ENCODE measurements around the gene RNF138.
"Not testable (repeated sequence)": the region's sequence is repeated elsewhere in the genome, so short reads cannot be mapped to it uniquely, and the experiment has no call there.

RNF138 gene

GRCh38 chr18:32095192-32095899, 3.7 kb downstream of the RNF138 start:
- no peak for DNase-seq (ENCODE audit: low read depth in 1 of 2, low spot score in 1 of 2)

DNA sequence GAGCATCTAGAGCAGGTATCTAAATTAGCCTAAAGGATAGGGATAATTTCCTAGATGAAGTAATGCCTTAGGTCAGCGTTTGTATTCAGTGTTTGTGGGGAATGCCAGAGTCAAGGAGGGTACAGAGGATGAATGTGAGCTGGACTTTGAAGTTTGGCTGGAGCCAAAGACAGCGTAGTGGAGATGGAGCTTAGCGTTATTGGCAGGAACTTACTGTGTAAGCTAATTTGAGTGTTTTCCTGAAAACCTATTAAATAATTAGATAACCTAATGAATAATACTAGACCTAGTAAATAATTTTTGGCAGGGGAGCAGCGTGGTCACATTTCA, 4.2 kb downstream of the RNF138 start:
- DNase-seq (ENCODE audit: low read depth in 1 of 2, low spot score in 1 of 2) = no peak

DNA sequence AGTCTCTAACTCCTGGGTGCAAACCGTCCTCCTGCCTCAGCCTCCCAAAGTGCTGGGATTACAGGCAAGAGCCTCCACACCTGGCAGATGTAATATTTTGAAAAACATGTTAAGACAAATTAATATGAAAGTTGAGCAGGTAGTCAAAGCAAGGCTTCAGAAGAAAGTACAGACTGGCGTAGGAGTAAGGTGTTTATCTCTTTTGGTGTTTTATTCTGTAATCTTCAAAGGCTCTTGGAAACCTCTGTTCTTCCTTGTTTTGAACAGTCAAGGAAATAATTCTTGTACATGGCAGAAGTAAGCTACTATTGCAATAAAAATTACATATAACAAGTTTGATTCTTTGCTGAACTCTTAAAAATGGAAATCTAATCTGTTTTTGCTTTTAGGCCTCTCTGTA, 5.3 kb downstream of the RNF138 start:
- no peak for DNase-seq (ENCODE audit: low read depth in 1 of 2, low spot score in 1 of 2)

DNA sequence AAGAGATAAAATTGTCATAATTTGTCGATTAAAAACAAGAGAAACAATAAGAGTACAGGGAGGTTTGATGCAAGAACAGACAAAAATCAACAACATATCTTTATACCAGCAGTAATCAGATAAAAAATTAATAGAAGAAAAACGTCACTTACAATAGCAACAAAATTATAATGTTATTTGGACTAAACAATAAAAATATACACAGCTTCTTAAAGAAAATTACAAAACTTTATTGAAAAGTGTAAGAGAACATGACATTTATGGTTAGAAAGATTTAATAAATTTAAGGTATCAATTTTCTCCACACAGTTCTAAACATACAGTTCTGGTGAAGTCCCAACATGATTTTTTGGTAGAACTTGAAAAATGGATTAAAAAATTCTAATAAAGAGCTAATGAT, 12.8 kb downstream of the RNF138 start:
- DNase-seq (ENCODE audit: low read depth in 1 of 2, low spot score in 1 of 2) = no peak

DNA sequence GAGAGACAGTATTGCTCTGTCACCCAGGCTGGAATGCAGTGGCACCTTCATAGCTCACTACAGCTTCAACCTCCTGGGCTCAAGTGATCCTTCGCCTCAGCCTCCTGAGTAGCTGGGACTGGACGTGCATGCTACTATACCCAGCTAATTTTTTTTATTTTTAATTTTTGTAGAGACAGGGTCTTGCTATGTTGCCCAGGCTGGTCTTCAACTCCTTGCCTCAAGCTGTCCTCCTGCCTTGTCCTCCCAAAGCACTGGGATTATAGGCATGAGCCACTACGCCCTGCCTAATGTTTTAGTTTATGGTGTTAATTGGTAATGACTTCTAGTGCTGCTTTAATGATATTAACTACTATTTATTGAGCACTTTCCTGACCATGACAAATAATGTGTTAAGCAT, 18.3 kb downstream of the RNF138 start:
- DNase-seq (ENCODE audit: low read depth in 1 of 2, low spot score in 1 of 2) = no peak

- DNase-seq (ENCODE audit: low read depth in 1 of 2, low spot score in 1 of 2) = no peak
Measured at GRCh38 chr18:32111706-32112105, 20.0 kb downstream of the RNF138 start.

- no peak for DNase-seq (ENCODE audit: low read depth in 1 of 2, low spot score in 1 of 2)
Measured at GRCh38 chr18:32112826-32113225, 21.2 kb downstream of the RNF138 start.

- DNase-seq (ENCODE audit: low read depth in 1 of 2, low spot score in 1 of 2) = no peak
Measured at GRCh38 chr18:32114293-32114942, 22.7 kb downstream of the RNF138 start.

DNA sequence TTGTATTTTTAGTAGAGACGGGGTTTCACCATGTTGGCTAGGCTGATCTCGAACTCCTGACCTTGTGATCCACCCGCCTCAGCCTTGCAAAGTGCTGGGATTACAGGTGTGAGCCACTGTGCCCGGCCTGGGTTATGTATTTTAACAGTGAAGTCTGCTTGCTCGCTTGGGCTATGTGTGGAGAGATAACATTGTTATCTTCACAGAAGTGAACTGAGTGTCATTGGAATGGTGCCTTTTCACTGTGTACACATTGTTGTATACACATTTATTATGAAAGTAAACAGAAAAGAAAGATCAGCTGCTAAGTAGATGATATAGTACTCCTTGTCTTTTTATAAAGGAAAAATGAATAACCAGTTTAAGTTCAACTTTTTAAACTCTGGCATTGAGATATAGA, 30.4 kb downstream of the RNF138 start:
- DNase-seq (ENCODE audit: low read depth in 1 of 2, low spot score in 1 of 2) = no peak

- no peak for DNase-seq (ENCODE audit: low read depth in 1 of 2, low spot score in 1 of 2)
Measured at GRCh38 chr18:32126538-32126937, 34.9 kb downstream of the RNF138 start.

DNA sequence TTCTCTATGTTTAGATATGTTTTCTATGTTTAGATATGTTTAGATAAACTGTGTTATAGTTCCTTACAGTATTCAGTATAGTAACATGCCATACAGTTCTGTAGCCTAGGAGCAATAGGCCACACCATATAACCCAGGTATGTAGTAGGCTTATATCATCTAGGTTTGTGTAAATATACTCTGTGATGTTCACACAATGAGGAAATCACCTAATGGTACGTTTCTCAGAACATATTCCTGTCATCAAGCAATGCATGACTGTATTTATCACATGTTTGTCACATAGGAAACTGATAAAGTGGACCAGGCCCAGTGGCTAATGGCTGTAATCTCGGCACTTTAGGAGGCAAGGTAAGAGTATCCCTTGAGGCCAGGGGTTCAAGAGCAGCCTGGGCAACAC, 44.0 kb downstream of the RNF138 start:
- DNase-seq (ENCODE audit: low read depth in 1 of 2, low spot score in 1 of 2) = no peak

- no peak for DNase-seq (ENCODE audit: low read depth in 1 of 2, low spot score in 1 of 2)
Measured at GRCh38 chr18:32138332-32138982, 46.8 kb downstream of the RNF138 start.

DNA sequence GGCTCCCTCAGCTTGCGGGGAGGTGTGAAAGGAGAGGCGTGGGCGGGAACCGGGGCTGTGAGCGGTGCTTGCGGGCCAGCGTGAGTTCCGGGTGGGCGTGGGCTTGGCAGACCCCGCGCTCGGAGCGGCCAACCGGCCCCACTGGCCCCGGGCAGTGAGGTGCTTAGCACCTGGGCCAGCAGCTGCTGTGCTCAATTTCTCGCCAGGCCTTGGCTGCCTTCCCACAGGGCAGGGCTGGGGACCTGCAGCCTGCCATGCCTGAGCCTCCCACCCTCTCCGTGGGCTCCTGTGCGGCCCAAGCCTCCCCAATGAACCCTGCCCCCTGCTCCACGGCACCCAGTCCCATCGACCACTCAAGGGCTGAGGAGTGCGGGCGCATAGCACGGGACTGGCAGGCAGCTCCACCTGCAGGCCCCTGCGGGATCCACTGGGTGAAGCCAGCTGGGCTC, 48.2 kb downstream of the RNF138 start:
- DNase-seq (ENCODE audit: low read depth in 1 of 2, low spot score in 1 of 2) = no peak

DNA sequence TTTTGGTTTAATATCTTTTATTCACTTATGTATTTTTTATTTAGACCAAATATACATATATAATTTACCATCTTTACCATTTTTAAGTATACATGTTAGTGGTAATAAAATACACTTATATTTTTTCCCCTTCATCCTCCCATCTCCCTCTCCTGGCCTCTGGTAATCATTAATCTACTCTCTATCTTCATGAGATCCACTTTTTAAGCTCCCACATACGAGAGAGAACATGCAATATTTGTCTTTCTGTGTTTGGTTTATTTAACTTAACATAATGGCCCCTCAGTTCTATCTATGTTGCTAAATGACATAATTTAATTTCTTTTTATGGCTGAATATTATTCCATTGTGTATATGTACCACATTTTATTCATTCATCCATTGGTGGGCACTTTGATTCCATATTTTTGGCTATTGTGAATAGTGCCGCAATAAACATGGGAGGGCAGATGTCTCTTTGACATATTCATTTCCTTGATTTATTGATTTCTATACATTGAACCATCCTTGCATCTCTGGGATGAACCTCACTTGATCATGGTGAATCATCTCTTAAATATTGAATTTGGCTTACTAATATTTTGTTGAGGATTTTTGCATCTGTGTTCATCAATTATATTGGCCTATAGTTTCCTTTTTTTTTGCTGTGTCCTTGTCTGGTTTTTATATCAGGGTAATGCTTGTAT, 56.7 kb downstream of the RNF138 start:
- no peak for DNase-seq (ENCODE audit: low read depth in 1 of 2, low spot score in 1 of 2)

DNA sequence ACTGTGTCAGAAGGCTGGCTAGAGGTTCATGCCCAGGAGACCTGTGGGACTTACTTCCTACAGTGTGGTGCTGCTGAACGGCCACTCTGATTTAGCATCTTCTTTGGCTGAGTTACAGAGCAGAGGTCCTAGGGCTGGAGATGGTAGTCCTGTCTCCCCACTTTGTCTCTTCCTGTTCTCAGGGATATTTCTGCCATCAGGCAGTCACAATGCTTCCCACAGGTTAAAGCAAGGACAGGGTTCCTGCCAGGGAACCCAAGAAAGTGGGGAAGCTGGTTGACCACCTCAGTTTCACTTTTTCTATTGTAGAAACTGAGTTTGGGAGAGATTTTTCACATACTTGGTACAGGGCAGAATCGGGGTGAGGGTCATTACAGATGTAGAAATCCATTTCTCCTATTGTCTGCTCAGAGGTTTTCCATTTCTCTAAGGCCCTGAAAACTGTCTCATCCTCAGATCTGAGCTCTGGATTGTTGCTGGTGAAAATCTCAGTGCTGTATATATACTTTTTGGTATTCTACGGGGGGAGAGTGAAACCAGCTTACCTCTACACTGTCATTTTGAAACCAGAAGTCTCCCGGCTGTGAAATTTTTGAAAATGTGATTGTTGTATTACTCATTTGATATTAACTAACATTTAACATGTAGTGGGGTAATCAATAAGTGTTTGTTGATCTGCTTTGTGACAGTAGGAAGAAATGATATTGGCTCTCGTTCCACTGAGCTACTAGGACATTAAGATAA, 61.2 kb downstream of the RNF138 start:
- no peak for DNase-seq (ENCODE audit: low read depth in 1 of 2, low spot score in 1 of 2)

- DNase-seq (ENCODE audit: low read depth in 1 of 2, low spot score in 1 of 2) = no peak
Measured at GRCh38 chr18:32156855-32157254, 65.2 kb downstream of the RNF138 start.

- DNase-seq (ENCODE audit: low read depth in 1 of 2, low spot score in 1 of 2) = no peak
Measured at GRCh38 chr18:32157580-32157979, 65.9 kb downstream of the RNF138 start.

DNA sequence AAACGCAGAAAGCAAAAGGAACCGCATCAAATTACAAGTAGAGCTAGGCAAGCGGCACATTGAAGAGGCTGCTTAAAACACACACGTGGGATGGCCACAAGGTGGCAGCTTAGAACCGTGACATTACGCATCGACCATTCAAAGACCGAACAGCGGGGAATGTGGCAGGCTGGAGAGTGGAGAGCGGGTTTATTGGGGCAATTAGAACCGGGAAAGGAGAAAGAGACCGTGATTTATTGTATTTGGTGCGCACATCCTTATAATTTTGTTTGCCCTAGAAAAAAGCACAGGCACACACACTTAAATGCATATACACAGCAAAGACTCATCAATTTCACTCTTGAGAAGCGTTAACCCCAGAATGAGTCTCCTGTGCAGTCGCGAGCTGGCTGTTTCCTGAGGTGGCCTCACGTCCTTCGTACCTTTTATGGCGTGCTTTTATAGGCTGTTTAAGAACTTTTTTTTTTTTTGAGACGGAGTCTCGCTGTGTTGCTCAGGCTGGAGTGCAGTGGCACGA, 66.5 kb downstream of the RNF138 start:
- DNase-seq (ENCODE audit: low read depth in 1 of 2, low spot score in 1 of 2) = peak; percentile 39 to 42

DNA sequence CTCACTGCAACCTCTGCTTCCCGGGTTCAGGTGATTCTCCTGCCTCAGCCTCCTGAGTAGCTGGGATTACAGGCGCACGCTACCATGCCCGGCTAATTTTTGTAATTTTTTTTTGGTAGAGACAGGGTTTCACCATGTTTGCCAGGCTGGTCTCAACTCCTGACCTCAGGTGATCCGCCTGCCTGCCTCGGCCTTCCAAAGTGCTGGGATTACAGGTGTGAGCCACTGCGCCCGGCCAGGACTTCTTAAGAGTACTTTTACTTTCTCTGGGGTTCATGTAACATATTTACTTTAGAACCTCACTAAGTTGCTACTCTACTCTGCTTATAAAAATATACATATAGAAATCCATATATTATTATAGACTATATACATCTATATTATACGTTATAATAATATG, 67.0 kb downstream of the RNF138 start:
- DNase-seq (ENCODE audit: low read depth in 1 of 2, low spot score in 1 of 2) = not testable (repeated sequence)

GRCh38 chr18:32160547-32160946, 68.9 kb downstream of the RNF138 start:
- no peak for DNase-seq (ENCODE audit: low read depth in 1 of 2, low spot score in 1 of 2)
